ENCODE results near the gene SPATS1.

SPATS1 gene

GRCh38 chr6:44342489-44342888, at the start of gene SPATS1:
Gene SPATS1, plus strand, starts transcription at chr6:44342650. Its CDS starts 446 bp downstream, at chr6:44343096.
- DNase-seq (ENCODE audit: low read depth in 2 of 2) = no peak

DNA sequence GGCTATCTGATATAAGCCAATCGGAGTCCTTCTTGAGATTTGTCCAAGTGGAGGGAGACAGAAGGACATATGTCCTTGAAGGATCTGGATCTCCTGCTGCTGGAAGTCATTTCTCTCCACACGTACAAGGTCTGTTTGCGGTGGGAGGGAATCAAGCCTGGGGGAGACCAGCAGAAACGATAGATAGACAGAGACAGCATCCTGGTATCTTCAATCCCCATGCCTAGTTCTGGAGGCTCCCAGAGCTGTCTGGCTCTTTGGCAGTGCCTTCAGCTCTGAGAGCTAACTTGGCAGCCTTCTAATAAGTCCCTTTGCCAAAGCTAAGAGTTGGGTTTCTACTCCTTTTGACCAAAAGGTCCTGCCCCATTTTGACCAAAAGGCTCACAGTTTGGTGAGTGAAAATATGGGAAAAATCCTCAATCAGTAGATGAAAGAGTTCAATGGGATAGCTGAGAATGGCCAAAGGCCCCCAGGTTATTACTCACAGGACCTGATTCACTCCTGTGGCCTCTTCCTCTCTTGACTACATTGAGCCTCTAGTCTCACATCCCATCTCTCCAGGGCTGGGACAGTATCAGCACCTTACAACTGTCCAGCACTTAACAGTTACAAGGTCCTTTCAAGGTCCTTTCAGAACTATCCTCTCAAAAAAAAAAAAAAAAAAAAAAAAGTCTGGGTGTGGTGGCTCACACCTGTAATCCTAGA, 49.6 kb upstream of the SPATS1 start:
- DNase-seq (ENCODE audit: low read depth in 2 of 2) = no peak

GRCh38 chr6:44294832-44295791, 47.3 kb upstream of the SPATS1 start:
- no peak for DNase-seq (ENCODE audit: low read depth in 2 of 2)

GRCh38 chr6:44297063-44298038, 45.1 kb upstream of the SPATS1 start:
- no peak for DNase-seq (ENCODE audit: low read depth in 2 of 2)

GRCh38 chr6:44298055-44298803, 44.2 kb upstream of the SPATS1 start:
- no peak for DNase-seq (ENCODE audit: low read depth in 2 of 2)

DNA sequence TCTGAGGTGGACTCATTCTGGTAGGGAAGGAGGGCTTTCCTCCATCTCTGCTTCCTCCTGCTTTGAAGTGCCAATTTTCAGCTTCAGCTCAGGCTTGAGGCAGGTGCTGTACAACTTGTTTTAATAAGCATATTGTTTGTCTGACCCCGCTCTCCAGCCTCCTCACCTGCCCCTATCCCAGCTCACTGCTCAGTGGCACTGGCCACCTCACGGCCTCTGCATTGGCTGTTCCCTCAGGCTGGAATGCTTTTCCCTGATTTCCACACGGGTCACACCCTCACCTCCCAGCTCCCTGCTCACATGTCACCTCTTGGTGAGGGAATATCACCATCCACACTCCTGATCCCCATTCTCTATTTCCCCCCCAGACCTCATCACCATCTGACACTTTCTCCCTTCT, 43.6 kb upstream of the SPATS1 start:
- DNase-seq (ENCODE audit: low read depth in 2 of 2) = no peak

- DNase-seq (ENCODE audit: low read depth in 2 of 2) = no peak
Measured at GRCh38 chr6:44300292-44300823, 42.1 kb upstream of the SPATS1 start.

- DNase-seq (ENCODE audit: low read depth in 2 of 2) = no peak
Measured at GRCh38 chr6:44301106-44301505, 41.3 kb upstream of the SPATS1 start.

DNA sequence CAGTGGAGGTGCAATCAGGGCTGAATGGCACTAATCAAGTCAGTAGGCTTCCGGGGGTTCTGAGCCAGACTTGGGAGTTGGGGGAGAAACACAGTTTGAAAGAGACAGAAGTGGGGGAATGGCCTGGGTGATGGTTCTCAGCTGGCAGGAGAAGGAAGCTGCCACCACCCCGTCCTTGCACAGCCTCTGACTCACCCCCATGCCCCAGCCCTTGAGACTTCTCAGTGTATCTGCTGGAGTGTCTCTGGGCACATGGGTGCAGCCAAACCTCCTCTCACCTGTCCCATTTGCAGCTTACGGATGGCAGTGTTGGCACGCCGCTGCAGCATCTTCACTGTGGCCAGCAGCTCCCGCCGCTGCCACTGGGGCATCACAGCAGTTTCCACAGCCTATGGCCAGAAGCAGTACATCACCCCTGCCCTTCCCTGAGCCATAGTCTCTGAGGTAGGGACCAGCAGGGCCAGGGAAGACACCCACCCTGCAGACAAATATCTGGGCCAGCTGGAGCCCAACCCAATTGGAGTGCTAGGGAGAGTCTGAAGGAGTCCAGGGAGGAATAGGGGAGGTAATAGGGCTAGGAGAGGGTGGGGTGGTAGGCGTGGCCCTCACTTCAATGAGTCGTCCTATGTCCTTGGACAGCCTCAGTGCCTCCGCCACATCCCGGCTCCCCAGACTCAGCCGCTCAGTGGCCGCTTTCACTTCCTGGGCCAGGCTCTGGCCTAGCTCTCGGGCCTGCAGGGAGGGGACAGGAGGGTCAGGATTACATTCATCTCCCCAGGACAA, 40.5 kb upstream of the SPATS1 start:
- no peak for DNase-seq (ENCODE audit: low read depth in 2 of 2)

GRCh38 chr6:44302856-44303255, 39.6 kb upstream of the SPATS1 start:
- no peak for DNase-seq (ENCODE audit: low read depth in 2 of 2)

DNA sequence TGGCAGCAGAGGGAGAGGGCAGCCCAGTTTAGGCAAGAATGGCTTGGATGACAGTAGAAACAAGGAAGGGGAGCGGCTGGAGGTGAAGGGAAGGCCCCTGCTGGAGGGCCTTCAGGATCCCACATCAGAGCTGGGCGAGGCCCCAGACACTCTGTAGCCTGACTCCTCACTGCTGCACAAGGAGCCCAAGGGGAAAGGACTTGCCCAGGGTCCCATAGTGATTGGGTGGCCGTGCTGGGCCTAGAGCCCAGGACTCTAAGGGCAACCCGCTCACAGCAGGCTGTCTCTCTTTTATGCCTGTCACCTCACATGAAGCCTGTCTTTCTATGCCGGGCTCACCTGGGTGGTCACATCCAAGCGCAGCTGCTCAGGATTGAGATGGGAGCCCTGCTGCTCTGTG, 38.6 kb upstream of the SPATS1 start:
- no peak for DNase-seq (ENCODE audit: low read depth in 2 of 2)

DNA sequence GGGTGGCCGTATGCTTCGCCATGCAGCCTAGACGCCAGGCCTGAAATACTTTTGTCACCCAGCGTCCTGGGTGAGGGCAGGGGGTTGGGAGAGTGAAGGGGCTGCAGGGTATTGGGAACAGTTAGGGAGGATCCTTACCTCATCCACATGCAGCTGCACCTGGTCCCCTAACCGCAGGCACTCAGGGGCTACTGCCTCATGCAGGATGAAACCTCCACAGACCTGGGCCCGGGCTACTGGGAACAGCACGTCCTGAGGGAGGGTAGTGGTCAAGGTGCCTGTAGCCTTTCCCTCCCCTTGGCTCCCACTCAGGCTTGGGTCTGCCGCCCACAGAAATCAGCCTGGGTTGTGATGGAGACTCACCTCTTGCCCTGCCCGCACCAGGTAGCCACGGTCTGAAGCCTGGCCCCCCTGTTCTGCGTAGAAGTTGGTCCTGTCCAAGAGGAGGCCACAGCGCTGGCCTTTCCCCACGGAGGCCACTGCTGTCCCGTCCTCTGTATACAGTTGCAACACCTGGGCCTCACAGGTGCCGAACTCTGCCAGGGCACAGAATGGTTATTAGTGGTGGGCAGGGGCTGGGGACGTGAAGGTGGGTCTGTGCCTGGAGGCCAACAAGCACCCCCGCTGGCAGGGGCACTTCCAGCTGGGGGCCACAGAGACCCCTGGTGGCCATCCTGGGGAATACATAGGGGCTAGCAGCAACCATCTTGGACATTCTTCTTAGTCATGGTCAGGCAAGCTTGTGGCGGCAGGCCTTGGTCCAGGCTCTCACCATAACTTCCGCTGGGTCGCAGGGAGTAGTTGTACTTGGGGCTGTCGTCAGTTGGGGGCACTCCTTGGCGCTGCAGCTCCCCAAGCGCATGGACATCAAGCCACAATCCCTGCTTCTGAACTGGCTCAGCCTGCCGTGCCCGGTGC, 37.9 kb upstream of the SPATS1 start:
- no peak for DNase-seq (ENCODE audit: low read depth in 2 of 2)

DNA sequence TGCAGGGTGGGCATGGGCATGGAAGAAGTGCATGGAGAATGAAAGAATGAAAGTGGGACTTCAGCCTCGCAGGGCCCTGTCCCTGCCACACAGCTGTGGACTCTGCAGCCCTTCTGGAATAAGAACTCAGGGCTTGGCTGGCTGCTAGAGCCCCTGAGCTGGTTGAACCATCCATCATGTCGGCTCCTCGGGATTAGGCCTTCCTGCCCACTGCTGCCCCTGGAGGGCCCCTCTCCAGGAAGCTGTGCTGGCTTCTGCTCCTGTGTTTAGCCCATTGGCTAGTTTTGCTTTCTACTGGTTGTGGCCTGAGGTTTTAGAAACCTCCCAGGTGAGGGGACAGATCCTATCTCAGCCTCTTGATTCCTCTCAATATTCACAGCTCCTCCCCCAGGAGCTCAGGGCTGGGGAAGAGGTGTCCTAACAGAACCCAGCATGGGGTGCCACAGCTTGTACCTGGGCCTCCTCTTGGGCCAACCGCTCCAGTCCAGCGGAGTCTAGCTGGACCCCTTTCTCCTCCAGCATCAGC, 37.2 kb upstream of the SPATS1 start:
- no peak for DNase-seq (ENCODE audit: low read depth in 2 of 2)

DNA sequence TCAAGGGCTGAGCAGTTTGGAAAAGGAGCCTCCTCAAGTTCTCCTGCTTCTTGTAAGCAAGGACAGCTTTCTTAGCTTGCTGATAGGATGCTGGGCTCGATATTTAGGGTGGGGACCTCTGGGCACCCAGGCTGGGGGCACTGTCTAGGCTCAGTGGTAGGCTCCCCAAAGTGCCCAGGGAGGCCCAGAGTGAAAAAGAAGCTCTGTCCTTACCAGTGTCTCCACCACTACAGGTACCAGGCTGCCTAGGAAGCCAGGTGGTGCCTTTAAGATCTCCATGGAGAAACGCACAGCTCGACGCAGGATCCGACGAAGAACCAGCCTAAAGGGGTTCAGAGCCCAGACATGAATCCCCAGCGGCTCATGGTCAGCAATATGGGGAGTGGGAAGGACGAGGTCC, 35.7 kb upstream of the SPATS1 start:
- DNase-seq (ENCODE audit: low read depth in 2 of 2) = no peak

- no peak for DNase-seq (ENCODE audit: low read depth in 2 of 2)
Measured at GRCh38 chr6:44307217-44307616, 35.2 kb upstream of the SPATS1 start.

- DNase-seq (ENCODE audit: low read depth in 2 of 2) = no peak
Measured at GRCh38 chr6:44309092-44309491, 33.4 kb upstream of the SPATS1 start.

GRCh38 chr6:44309631-44310030, 32.8 kb upstream of the SPATS1 start:
- DNase-seq (ENCODE audit: low read depth in 2 of 2) = no peak

GRCh38 chr6:44310241-44310640, 32.2 kb upstream of the SPATS1 start:
- no peak for DNase-seq (ENCODE audit: low read depth in 2 of 2)

- no peak for DNase-seq (ENCODE audit: low read depth in 2 of 2)
Measured at GRCh38 chr6:44311304-44311703, 31.1 kb upstream of the SPATS1 start.
